Type B pancreatic cell (in vitro differentiated cells): ENCODE data around the gene CFAP65. TPM values are rescaled to one million over a fixed set of nuclear protein-coding genes. Genes with fewer than 3 reads are reported as not detected.

ENCODE experiments used
- DNase-seq: peaks from one replicate; pipeline ENCODE4 v3.0.0; 2021; ENCODE audit warnings: mixed read lengths; ENCODE audit not compliant: unreplicated experiment; ENCODE audit errors: extremely low spot score
- H3K27ac Mint-ChIP-seq: 2 replicates; pipeline ENCODE4 v1.8.0; 2021; ENCODE audit warnings: mild to moderate bottlenecking, mixed read lengths
- H3K27me3 Mint-ChIP-seq: 2 replicates; pipeline ENCODE4 v1.8.0; 2021; ENCODE audit warnings: mixed read lengths
- H3K36me3 Mint-ChIP-seq: 2 replicates; pipeline ENCODE4 v1.8.0; 2021; ENCODE audit warnings: mixed read lengths
- H3K4me1 Mint-ChIP-seq: one replicate; pipeline ENCODE4 v1.8.0; 2021; ENCODE audit warnings: mixed read lengths; ENCODE audit not compliant: unreplicated experiment
- H3K4me3 Mint-ChIP-seq: 2 replicates; pipeline ENCODE4 v1.8.0; 2021; ENCODE audit warnings: mild to moderate bottlenecking, mixed read lengths
- H3K9me3 Mint-ChIP-seq: 2 replicates; pipeline ENCODE4 v1.8.0; 2021; ENCODE audit warnings: mixed read lengths
- total RNA-seq: library from RNA; stranded (reverse); gene quantifications from 2 replicates; pipeline ENCODE4 v1.2.1, GENCODE V29; 2021; ENCODE audit warnings: low replicate concordance
- TF ChIP-seq, protein P1 (sequence below): fragments of 200-600 bp; sonication (generic); conservative IDR thresholded peaks from 2 replicates; pipeline ENCODE4 v1.5.0; 2021; ENCODE audit warnings: antibody characterized with exemption, mild to moderate bottlenecking

CFAP65 gene
- total RNA-seq, 1 donor from 2014 or later = 2.1 TPM

DNA sequence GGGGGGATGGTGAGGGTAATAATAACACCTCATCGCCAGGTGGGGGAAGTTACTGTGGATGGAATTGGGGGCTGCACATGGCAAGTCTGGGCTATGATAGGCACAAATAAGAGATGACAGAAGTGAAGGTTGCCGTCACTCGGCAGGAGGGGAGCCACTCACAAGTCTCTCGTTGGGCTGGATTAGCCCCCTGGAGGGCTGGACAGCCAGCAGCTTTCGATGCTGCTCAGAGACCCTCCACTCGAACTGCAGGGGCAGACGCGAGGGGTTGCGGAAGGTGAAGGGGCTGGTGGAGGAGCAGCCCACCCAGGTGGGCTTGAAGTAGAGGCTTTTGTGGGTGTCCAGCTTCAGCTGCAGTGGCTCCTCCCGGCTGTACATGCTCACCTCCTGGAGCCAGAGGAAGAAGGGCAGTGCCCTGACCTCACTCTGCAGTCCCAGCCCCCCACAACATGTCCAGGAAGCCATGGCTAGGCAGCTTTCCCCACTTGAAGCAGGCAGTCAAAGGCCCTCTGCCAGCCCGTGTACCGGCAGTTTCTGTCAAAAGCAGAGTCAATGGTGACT lies 18.2 kb downstream of the CFAP65 start:
- peaks cover 50% of the 10 kb centered on the region for H3K27me3 Mint-ChIP-seq
- no peak overlapping the region for H3K4me3 Mint-ChIP-seq
- no peak for DNase-seq
- TF ChIP-seq, protein P1, sequence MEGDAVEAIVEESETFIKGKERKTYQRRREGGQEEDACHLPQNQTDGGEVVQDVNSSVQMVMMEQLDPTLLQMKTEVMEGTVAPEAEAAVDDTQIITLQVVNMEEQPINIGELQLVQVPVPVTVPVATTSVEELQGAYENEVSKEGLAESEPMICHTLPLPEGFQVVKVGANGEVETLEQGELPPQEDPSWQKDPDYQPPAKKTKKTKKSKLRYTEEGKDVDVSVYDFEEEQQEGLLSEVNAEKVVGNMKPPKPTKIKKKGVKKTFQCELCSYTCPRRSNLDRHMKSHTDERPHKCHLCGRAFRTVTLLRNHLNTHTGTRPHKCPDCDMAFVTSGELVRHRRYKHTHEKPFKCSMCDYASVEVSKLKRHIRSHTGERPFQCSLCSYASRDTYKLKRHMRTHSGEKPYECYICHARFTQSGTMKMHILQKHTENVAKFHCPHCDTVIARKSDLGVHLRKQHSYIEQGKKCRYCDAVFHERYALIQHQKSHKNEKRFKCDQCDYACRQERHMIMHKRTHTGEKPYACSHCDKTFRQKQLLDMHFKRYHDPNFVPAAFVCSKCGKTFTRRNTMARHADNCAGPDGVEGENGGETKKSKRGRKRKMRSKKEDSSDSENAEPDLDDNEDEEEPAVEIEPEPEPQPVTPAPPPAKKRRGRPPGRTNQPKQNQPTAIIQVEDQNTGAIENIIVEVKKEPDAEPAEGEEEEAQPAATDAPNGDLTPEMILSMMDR = no peak
- no peak overlapping the region for H3K27ac Mint-ChIP-seq
- no peaks in the 10 kb centered on the region for H3K4me1 Mint-ChIP-seq
- H3K9me3 Mint-ChIP-seq = no peaks in the 10 kb centered on the region
- no peaks in the 10 kb centered on the region for H3K36me3 Mint-ChIP-seq

DNA sequence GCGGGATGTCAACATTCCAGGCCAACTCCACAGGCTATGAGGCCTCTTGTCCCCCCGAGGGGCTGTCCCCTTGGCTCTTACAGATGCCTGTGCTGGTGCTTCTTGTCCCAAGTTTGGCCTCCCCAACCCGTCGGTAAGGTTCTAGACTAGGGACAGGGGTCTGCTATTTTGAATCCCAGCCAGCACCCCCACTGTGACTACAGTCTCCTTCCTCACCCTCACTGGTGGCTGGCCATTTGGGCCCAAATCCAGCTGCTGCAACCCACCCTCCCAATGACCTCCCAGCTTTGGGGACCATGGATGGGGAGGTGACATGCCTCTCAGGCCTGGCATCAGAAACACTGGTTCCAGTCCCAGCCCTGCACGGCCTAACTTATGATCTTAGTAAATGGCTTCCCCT lies 18.7 kb downstream of the CFAP65 start:
- Mint-ChIP-seq H3K36me3 (no peaks in the 10 kb centered on the region), H3K9me3 (no peaks in the 10 kb centered on the region), H3K4me1 (no peaks in the 10 kb centered on the region), H3K27me3 (peaks cover 49% of the 10 kb centered on the region), H3K4me3 (no peak overlapping the region), H3K27ac (no peak overlapping the region)
- DNase-seq = no peak
- TF ChIP-seq, protein P1 = no peak

DNA sequence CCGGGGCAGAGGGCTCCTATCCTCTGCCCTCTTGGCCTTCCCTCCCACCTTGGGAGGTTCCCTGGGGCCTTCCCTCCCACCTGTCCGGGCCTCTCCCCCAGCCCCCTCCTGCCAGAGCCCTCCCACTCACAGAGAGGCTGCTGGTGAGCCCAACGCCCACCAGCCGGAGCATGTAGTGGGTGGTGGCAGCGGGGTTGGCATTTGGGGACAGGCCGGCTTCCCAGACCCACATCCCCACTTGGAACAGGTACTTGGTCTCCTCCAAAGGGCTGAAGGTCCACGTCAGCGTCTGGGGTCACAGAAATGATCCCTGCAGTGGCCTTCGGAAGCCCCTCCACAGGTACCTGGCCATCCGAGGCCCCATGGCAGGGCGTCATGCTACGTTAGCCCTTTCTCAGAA lies 19.3 kb downstream of the CFAP65 start:
- Mint-ChIP-seq H3K27ac (no peak overlapping the region), H3K36me3 (no peaks in the 10 kb centered on the region), H3K4me3 (no peak overlapping the region), H3K4me1 (no peaks in the 10 kb centered on the region), H3K27me3 (peaks cover 47% of the 10 kb centered on the region), H3K9me3 (no peaks in the 10 kb centered on the region)
- TF ChIP-seq, protein P1 = no peak
- no peak for DNase-seq

DNA sequence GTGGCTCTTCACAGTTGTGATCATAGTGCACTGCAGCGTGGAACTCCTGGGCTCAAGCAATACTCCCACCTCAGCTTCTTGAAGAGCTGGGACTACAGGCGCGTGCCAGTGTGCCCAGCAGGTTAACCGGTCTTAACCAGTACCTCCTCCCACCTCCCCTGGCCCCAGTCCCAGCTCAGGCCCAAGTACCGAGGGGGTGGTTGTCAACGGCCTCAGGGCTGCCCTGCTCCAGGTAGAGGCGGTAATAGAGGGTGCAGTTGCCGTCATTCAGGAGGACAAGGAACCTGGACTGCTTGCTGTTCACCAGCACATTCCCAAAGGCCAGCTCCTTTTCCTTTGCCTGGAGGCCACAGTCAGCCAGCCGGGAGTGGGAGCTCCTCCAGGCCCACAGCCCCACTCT lies 19.7 kb downstream of the CFAP65 start:
- Mint-ChIP-seq H3K9me3 (no peaks in the 10 kb centered on the region), H3K27ac (no peak overlapping the region), H3K36me3 (no peaks in the 10 kb centered on the region), H3K4me1 (no peaks in the 10 kb centered on the region), H3K27me3 (peaks cover 47% of the 10 kb centered on the region), H3K4me3 (no peak overlapping the region)
- TF ChIP-seq, protein P1 = no peak
- DNase-seq = no peak

DNA sequence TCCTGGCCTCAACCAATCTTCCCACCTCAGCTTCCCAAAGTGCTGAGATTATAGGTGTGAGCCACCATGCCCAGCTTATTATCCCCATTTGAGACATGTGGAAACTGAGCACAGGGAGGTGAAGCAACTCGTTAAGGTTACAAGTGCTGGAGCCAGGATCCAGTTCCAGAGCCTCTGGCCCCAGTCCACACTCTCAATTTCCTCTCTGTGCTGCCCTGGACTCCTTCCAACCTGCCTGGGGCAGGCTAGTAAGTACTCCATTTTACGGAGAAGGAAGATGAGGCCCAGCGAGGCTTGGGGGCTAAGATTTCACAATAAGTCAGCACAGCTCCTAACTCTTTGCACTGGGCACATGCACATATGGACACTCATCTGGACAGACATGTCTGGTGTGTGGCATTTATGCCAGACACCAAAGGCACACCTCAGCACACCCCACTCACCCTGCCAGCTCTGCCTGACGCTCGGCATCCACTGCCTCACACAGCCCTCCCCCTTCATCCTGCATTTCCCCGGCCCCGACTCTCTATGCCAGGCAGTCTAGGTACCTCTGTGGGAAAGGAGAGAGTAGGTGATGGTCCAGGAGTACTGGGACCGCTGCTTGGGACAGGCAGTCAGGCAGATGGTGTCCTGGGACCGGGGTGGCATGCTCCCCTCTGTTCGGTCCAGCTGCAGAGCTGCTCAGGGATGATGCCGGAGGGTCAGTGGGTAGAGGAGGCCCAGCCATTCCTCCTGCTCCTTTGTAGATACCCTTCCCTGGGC lies 20.5 kb downstream of the CFAP65 start:
- TF ChIP-seq, protein P1 = no peak
- no peak overlapping the region for H3K27ac Mint-ChIP-seq
- H3K27me3 Mint-ChIP-seq = peaks cover 48% of the 10 kb centered on the region

More for the DNA sequence above, 20.5 kb downstream of the CFAP65 start:
- Mint-ChIP-seq H3K36me3 (no peaks in the 10 kb centered on the region), H3K4me1 (no peaks in the 10 kb centered on the region), H3K9me3 (no peaks in the 10 kb centered on the region), H3K4me3 (no peak overlapping the region)
- DNase-seq = no peak
